Activated CD8-positive, alpha-beta T cell treated with anti-CD3 and anti-CD28 coated beads, Interleukin-2, amount 10 ng/mL, durations not matched to agents 7 days and 5 days (primary cell): ENCODE measurements around the gene SAXO2. TPM values are rescaled to one million over a fixed set of nuclear protein-coding genes. Genes with fewer than 3 reads are reported as not detected.
"Not testable (repeated sequence)": the region's sequence is repeated elsewhere in the genome, so short reads cannot be mapped to it uniquely, and the experiment has no call there.

Experiments used
- ATAC-seq: fragments of 150-1000 bp; cut with Tn5 transposase; one replicate; pipeline ENCODE4 v1.10.0; 2021; ENCODE audit warnings: moderate library complexity
- CTCF ChIA-PET: fragments of 350-600 bp; sonication (Branson Sonifier 250); formaldehyde crosslinking; loops from one replicate; lab custom pipeline; 2021; ENCODE audit warnings: antibody characterized with exemption; lab: Charles Lee
- POLR2A ChIA-PET: fragments of 350-600 bp; sonication (Branson Sonifier 250); formaldehyde crosslinking; loops from one replicate; lab custom pipeline; 2021; ENCODE audit warnings: antibody characterized with exemption; lab: Charles Lee
- DNase-seq: peaks from one replicate; pipeline ENCODE4 v3.0.0-alpha.2; 2020
- H3K27ac Mint-ChIP-seq: one replicate; pipeline ENCODE4 v1.8.0; 2021; ENCODE audit warnings: mild to moderate bottlenecking, mixed read lengths
- H3K27me3 Mint-ChIP-seq: one replicate; pipeline ENCODE4 v1.8.0; 2021; ENCODE audit warnings: low read depth, mixed read lengths
- H3K36me3 Mint-ChIP-seq: one replicate; pipeline ENCODE4 v1.8.0; 2021; ENCODE audit warnings: low read depth, mixed read lengths
- H3K4me1 Mint-ChIP-seq: one replicate; pipeline ENCODE4 v1.8.0; 2021; ENCODE audit warnings: low read depth, mixed read lengths
- H3K4me3 Mint-ChIP-seq: one replicate; pipeline ENCODE4 v1.8.0; 2021; ENCODE audit warnings: mild to moderate bottlenecking, mixed read lengths
- H3K9me3 Mint-ChIP-seq: one replicate; pipeline ENCODE4 v1.8.0; 2022; ENCODE audit warnings: mixed read lengths; ENCODE audit not compliant: insufficient read depth
- total RNA-seq, 2 experiments: library from RNA; stranded (reverse); gene quantifications; one replicate each; pipeline ENCODE4 v1.2.3, GENCODE V29; 2021

SAXO2 gene
- total RNA-seq, 2 experiments from 2014 or later = 1.6 to 2.0 TPM

- Mint-ChIP-seq H3K9me3 (no peaks in the 10 kb centered on the region), H3K27me3 (peaks cover 6% of the 10 kb centered on the region), H3K27ac (no peak overlapping the region), H3K4me1 (peaks cover 3% of the 10 kb centered on the region), H3K36me3 (no peaks in the 10 kb centered on the region), H3K4me3 (no peak overlapping the region)
- ChIA-PET POLR2A (no interaction called here), CTCF (no interaction called here)
- ATAC-seq (no peak), DNase-seq (no peak)
These were observed 43.0 kb downstream of the SAXO2 start for GRCh38 chr15:82305621-82306048.

- H3K9me3 Mint-ChIP-seq = no peaks in the 10 kb centered on the region
- no peak for ATAC-seq
- H3K4me1 Mint-ChIP-seq = peaks cover 3% of the 10 kb centered on the region
- POLR2A ChIA-PET = no interaction called here
- no peak overlapping the region for H3K4me3 Mint-ChIP-seq
- peaks cover 10% of the 10 kb centered on the region for H3K27me3 Mint-ChIP-seq
- no peak for DNase-seq
- no peak overlapping the region for H3K27ac Mint-ChIP-seq
- H3K36me3 Mint-ChIP-seq = no peaks in the 10 kb centered on the region
- CTCF ChIA-PET = no interaction called here
These were observed 44.4 kb downstream of the SAXO2 start for GRCh38 chr15:82306791-82307713.

GRCh38 chr15:82307714-82308081 lies 45.1 kb downstream of the SAXO2 start:
- ChIA-PET POLR2A (no interaction called here), CTCF (no interaction called here)
- Mint-ChIP-seq H3K27me3 (peaks cover 10% of the 10 kb centered on the region), H3K27ac (no peak overlapping the region), H3K4me3 (no peak overlapping the region), H3K4me1 (peaks cover 3% of the 10 kb centered on the region), H3K9me3 (no peaks in the 10 kb centered on the region), H3K36me3 (no peaks in the 10 kb centered on the region)
- DNase-seq (no peak), ATAC-seq (no peak)

GRCh38 chr15:82309802-82310201 lies 47.2 kb downstream of the SAXO2 start:
- H3K27ac Mint-ChIP-seq = no peak overlapping the region
- H3K27me3 Mint-ChIP-seq = peaks cover 10% of the 10 kb centered on the region
- H3K4me1 Mint-ChIP-seq = peaks cover 3% of the 10 kb centered on the region
- no peaks in the 10 kb centered on the region for H3K9me3 Mint-ChIP-seq
- DNase-seq (no peak), ATAC-seq (no peak)
- CTCF ChIA-PET = no interaction called here
- POLR2A ChIA-PET = no interaction called here
- no peak overlapping the region for H3K4me3 Mint-ChIP-seq
- H3K36me3 Mint-ChIP-seq = no peaks in the 10 kb centered on the region

- CTCF ChIA-PET, H3K36me3 Mint-ChIP-seq, H3K4me1 Mint-ChIP-seq, ATAC-seq, H3K9me3 Mint-ChIP-seq, POLR2A ChIA-PET, H3K4me3 Mint-ChIP-seq, DNase-seq: not testable (repeated sequence)
- Mint-ChIP-seq H3K27ac (peak overlapping the region; percentile 37), H3K27me3 (peaks cover 10% of the 10 kb centered on the region)
These were observed 48.7 kb downstream of the SAXO2 start for GRCh38 chr15:82311321-82311720.

- Mint-ChIP-seq H3K36me3 (no peaks in the 10 kb centered on the region), H3K4me1 (no peaks in the 10 kb centered on the region), H3K4me3 (no peak overlapping the region), H3K9me3 (no peaks in the 10 kb centered on the region), H3K27ac (no peak overlapping the region), H3K27me3 (peaks cover 10% of the 10 kb centered on the region)
- no peak for ATAC-seq
- CTCF ChIA-PET = no interaction called here
- no peak for DNase-seq
- POLR2A ChIA-PET = no interaction called here
These were observed 50.1 kb downstream of the SAXO2 start for GRCh38 chr15:82312586-82313349.

GRCh38 chr15:82313446-82313845 lies 50.8 kb downstream of the SAXO2 start:
- Mint-ChIP-seq H3K27ac (no peak overlapping the region), H3K4me1 (no peaks in the 10 kb centered on the region), H3K4me3 (no peak overlapping the region), H3K27me3 (peaks cover 10% of the 10 kb centered on the region), H3K36me3 (no peaks in the 10 kb centered on the region), H3K9me3 (no peaks in the 10 kb centered on the region)
- no peak for ATAC-seq
- no peak for DNase-seq
- ChIA-PET POLR2A (no interaction called here), CTCF (no interaction called here)

- H3K9me3 Mint-ChIP-seq, POLR2A ChIA-PET, H3K27ac Mint-ChIP-seq, H3K36me3 Mint-ChIP-seq, H3K4me1 Mint-ChIP-seq, CTCF ChIA-PET, H3K4me3 Mint-ChIP-seq, DNase-seq: not testable (repeated sequence)
- H3K27me3 Mint-ChIP-seq = peaks cover 10% of the 10 kb centered on the region
- ATAC-seq = peak; percentile 16
These were observed 51.5 kb downstream of the SAXO2 start for GRCh38 chr15:82313951-82314768.

GRCh38 chr15:82314769-82315518 lies 52.3 kb downstream of the SAXO2 start:
- Mint-ChIP-seq H3K27ac (no peak overlapping the region), H3K4me1 (no peaks in the 10 kb centered on the region)

GRCh38 chr15:82315519-82316246 lies 53.1 kb downstream of the SAXO2 start:
- Mint-ChIP-seq H3K27ac (no peak overlapping the region), H3K4me3 (no peak overlapping the region), H3K9me3 (no peaks in the 10 kb centered on the region), H3K27me3 (peaks cover 4% of the 10 kb centered on the region), H3K4me1 (no peaks in the 10 kb centered on the region), H3K36me3 (no peaks in the 10 kb centered on the region)
- POLR2A ChIA-PET = no interaction called here
- ATAC-seq (no peak), DNase-seq (no peak)
- CTCF ChIA-PET = no interaction called here

More at GRCh38 chr15:82314769-82315518, 52.3 kb downstream of the SAXO2 start:
- no peak for ATAC-seq
- peaks cover 8% of the 10 kb centered on the region for H3K27me3 Mint-ChIP-seq
- no peak for DNase-seq
- no peak overlapping the region for H3K4me3 Mint-ChIP-seq
- H3K9me3 Mint-ChIP-seq = no peaks in the 10 kb centered on the region
- ChIA-PET POLR2A (no interaction called here), CTCF (no interaction called here)
- H3K36me3 Mint-ChIP-seq = no peaks in the 10 kb centered on the region
